Heart left ventricle (tissue), 16 donors: Measurements from ENCODE around the gene ZNF207. TPM values are rescaled to one million over a fixed set of nuclear protein-coding genes. Genes with fewer than 3 reads are reported as not detected.
"Not testable (repeated sequence)": the region's sequence is repeated elsewhere in the genome, so short reads cannot be mapped to it uniquely, and the experiment has no call there.

Experiments
- ATAC-seq, 4 donors: fragments of 200-7000 bp; cut with Tn5 transposase; one replicate each; pipeline ENCODE4 v1.9.1; 2020 to 2022; ENCODE audit warnings: moderate library complexity in 4 of 4, mild to moderate bottlenecking in 3 of 4, moderate number of reproducible peaks in 1 of 4
- DNase-seq, 5 donors: peaks; one replicate each; pipeline ENCODE4 v3.0.0-alpha.2; 2020
- H3K27ac ChIP-seq, 12 donors: fragments of 200-600 bp; sonication (generic) in 4 of 12; one replicate each; pipeline versions ENCODE4 v1.5.0 to v1.8.0; 2016 to 2022; ENCODE audit warnings: mild to moderate bottlenecking in 2 of 12
- H3K27me3 ChIP-seq, 9 donors: fragments of 200-600 bp; sonication (generic) in 2 of 9; one replicate each; pipeline versions ENCODE4 v1.5.1 to v1.8.0; 2016 to 2022; ENCODE audit warnings: mild to moderate bottlenecking in 3 of 9
- H3K36me3 ChIP-seq, 9 donors: fragments of 200-600 bp; sonication (generic) in 2 of 9; one replicate each; pipeline versions ENCODE4 v1.5.0 to v1.8.0; 2018 to 2022; ENCODE audit warnings: mild to moderate bottlenecking in 2 of 9
- H3K4me1 ChIP-seq, 12 donors: fragments of 200-600 bp; sonication (generic) in 4 of 12; one replicate each; pipeline versions ENCODE4 v1.5.0 to v1.8.0; 2016 to 2022; ENCODE audit warnings: mild to moderate bottlenecking in 3 of 12
- H3K4me3 ChIP-seq, 12 donors: fragments of 200-600 bp; sonication (generic) in 4 of 12; one replicate each; pipeline versions ENCODE4 v1.5.0 to v1.8.0; 2017 to 2022; ENCODE audit warnings: mild to moderate bottlenecking in 9 of 12, moderate library complexity in 4 of 12
- H3K9me3 ChIP-seq, 12 donors: fragments of 200-600 bp; sonication (generic) in 4 of 12; one replicate each; pipeline versions ENCODE4 v1.5.0 to v1.8.0; 2016 to 2022; ENCODE audit warnings: mild to moderate bottlenecking in 1 of 12
- POLR2A ChIP-seq, 2 donors: fragments of 450-650 bp; IDR thresholded peaks; one replicate each; pipeline ENCODE4 v1.6.1; 2017; ENCODE audit warnings: antibody characterized with exemption in 2 of 2, mild to moderate bottlenecking in 2 of 2, moderate library complexity in 2 of 2
- WGBS, 4 donors: extraction: QIAGEN DNeasy Blood & Tissue Kit in 2 of 4; methylation state at CpG; one replicate each; pipeline versions ENCODE4 v1.1.5 to v1.1.7; 2013 to 2018; 5-methylcytosine and 5-hydroxymethylcytosine counted together
- intact Hi-C, 10 donors: fragments of 100-400 bp; cut with DNase I; formaldehyde crosslinking; loops; one replicate each; pipeline versions ENCODE4 v1.11.1 to v1.14.2; 2022
- polyA plus RNA-seq, 2 donors: library from polyadenylated mRNA; stranded (reverse); fragments of 200-250 nt; gene quantifications; one replicate each; pipeline ENCODE4 v1.2.3, GENCODE V29; 2013
- total RNA-seq, 9 donors: library from RNA; depleted of rRNA in 2 of 9; stranded (reverse); fragments of >200 nt in 2 of 9; fragmentation: NEBNext Ultra II Directional in 3 of 9; extraction: Animal tissue kit (Norgen Biotek cat#: 25700) in 3 of 9; gene quantifications; one replicate each; pipeline versions ENCODE4 v1.1.0 to v1.2.4, GENCODE V29; 2016 to 2023
- TF ChIP-seq, protein P1 (sequence below), 12 donors: fragments of 200-600 bp; sonication (generic) in 4 of 12; IDR thresholded peaks; one replicate each; pipeline versions ENCODE4 v1.5.0 to v1.8.0; 2018 to 2022; ENCODE audit warnings: antibody characterized with exemption in 12 of 12, mild to moderate bottlenecking in 5 of 12
- donor health status: ischemic (EF 13 %, LVEDD 7.1; RV severe dilation, severe dysfunction).
- donor health status: healthy with polysubstance abuse.
- donor health status: DM: no; HTN: yes; CAD: no.
- donor health status: DM: no; HTN: no; CAD: no.
- donor health status: ischemic (EF 25% LVEDD 6.9; RV normal size, moderate dysfunction).
- donor health status: ischemic (EF 25% LVEDD 5.7; RV mildly dilated, moderate dysfunction).
- donor health status: healthy.
- donor health status: DM: yes; HTN: yes; CAD: no.
- donor health status: ischemic (EF 35%, LVEDD 5.7; RV mildly dilated, moderate dysfunction).
- donor health status: nonischemic (EF 11% LVEDD 7.7; RV severe dilation, severe dysfunction).
- donor health status: DM: yes; HTN: yes; CAD: no.
- donor health status: PGD.
- donor health status: ischemic (EF 29% LVEDD 5.4; RV normal size, mild dysfunction).
- donor health status: nonischemic (EF 23%, LVEDD 6.1; RV moderate dilation, normal function).

Gene ZNF207
- total and polyA plus RNA-seq, 11 donors, result 42.5 to 108 (median 72.1) TPM

DNA sequence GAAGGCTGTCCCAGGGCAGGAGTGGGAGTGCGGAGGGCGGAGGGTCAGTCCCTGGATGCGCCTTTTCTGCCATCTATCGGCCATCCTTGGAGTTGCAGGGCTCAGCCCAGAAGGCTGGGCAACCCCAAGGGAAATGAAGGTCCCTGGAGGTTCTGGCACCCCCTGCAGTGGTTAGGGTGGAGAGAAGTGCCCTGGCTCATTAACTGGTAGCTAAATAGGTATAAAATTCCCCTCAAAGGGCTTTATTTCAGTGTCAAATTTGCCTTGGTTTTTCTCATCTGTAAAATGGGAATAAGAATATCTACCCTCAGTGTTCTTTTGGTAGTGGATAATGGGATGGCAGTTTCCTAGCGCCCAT is 30.4 kb upstream of the ZNF207 start:
- Histone ChIP-seq H3K36me3 (no peaks in the 10 kb centered on the region), H3K9me3 (no peaks in the 10 kb centered on the region), H3K27ac (no peak overlapping the region), H3K27me3 (peaks cover 0 to 4% (median 0%) of the 10 kb centered on the region in 9 donors), H3K4me1 (peaks cover 0 to 12% (median 0%) of the 10 kb centered on the region in 12 donors), H3K4me3 (peak overlapping the region in 2 of 12 donors; percentile 12 to 42)
- ATAC-seq, result peak; percentile 76 to 96 (median 90)
- intact Hi-C loops, result loop anchor here (1.0 to 2.0 kb wide), 3 partner anchors 59 to 67 kb away; no protein-coding TSS in a partner anchor
- TF ChIP-seq POLR2A (IDR thresholded peaks at IDR 0.05), result no peak
- TF ChIP-seq, protein P1, sequence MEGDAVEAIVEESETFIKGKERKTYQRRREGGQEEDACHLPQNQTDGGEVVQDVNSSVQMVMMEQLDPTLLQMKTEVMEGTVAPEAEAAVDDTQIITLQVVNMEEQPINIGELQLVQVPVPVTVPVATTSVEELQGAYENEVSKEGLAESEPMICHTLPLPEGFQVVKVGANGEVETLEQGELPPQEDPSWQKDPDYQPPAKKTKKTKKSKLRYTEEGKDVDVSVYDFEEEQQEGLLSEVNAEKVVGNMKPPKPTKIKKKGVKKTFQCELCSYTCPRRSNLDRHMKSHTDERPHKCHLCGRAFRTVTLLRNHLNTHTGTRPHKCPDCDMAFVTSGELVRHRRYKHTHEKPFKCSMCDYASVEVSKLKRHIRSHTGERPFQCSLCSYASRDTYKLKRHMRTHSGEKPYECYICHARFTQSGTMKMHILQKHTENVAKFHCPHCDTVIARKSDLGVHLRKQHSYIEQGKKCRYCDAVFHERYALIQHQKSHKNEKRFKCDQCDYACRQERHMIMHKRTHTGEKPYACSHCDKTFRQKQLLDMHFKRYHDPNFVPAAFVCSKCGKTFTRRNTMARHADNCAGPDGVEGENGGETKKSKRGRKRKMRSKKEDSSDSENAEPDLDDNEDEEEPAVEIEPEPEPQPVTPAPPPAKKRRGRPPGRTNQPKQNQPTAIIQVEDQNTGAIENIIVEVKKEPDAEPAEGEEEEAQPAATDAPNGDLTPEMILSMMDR (IDR thresholded peaks at IDR 0.05), result peak; percentile 84 to 96 (median 94)
- WGBS, 4 donors, result 11 to 15% (median 13%) methylated on average over 5 of the region's 5 CpGs
- peak; percentile 70 to 86 (median 77) for DNase-seq

DNA sequence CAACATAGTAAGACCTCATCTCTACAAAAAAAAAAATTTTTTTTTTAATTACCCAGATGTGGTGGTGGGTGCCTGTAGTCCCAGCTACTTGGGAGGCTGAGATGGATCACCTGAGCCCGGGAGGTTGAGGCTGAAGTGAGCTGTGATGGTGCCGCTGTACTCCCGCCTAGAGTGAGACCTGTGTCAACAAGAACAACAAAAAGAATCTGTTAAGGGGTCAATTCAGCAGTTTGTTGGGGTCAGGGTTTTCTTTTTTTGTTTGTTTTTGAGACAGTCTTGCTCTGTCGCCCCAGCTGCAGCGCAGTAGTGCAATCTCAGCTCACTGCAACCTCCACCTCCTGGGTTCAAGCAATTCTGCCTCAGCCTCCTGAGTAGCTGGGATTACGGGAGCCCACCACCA is 29.9 kb upstream of the ZNF207 start:
- ATAC-seq, H3K9me3 ChIP-seq, intact Hi-C loops, DNase-seq, H3K27ac ChIP-seq, H3K36me3 ChIP-seq, H3K4me3 ChIP-seq, H3K27me3 ChIP-seq: not testable (repeated sequence)
- WGBS, 4 donors, result 85 to 94% (median 94%) methylated on average over 6 of the region's 6 CpGs
- H3K4me1 ChIP-seq, result peaks cover 0 to 13% (median 0%) of the 10 kb centered on the region in 12 donors

DNA sequence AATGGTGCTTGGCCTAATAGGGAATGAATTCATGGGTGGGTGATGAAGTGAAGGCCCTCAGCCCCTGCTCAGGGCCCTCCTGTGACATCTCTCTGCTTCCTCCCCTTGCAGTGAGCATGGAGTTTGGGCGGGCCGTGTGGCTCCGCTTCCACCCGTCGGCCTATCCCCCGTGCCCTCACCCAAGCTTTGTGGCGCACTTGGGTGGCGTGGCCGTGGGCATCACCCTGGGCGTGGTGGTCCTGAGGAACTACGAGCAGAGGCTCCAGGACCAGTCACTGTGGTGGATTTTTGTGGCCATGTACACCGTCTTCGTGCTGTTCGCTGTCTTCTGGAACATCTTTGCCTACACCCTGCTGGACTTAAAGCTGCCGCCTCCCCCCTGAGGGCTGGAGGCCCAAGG is 29.1 kb upstream of the ZNF207 start:
- peaks cover 0 to 4% (median 0%) of the 10 kb centered on the region in 9 donors for H3K27me3 ChIP-seq
- 90 to 97% (median 93%) methylated on average over 11 to 15 of the region's 15 CpGs for WGBS, 4 donors
- H3K9me3 ChIP-seq, result no peaks in the 10 kb centered on the region
- no peak overlapping the region for H3K27ac ChIP-seq
- intact Hi-C loops, result no loop called here
- no peak for ATAC-seq
- DNase-seq, result no peak
- H3K36me3 ChIP-seq, result no peaks in the 10 kb centered on the region
- no peak overlapping the region for H3K4me3 ChIP-seq
- no peak for TF ChIP-seq POLR2A (IDR thresholded peaks at IDR 0.05)
- TF ChIP-seq, protein P1 (IDR thresholded peaks at IDR 0.05), result no peak
- peaks cover 0 to 13% (median 0%) of the 10 kb centered on the region in 12 donors for H3K4me1 ChIP-seq

DNA sequence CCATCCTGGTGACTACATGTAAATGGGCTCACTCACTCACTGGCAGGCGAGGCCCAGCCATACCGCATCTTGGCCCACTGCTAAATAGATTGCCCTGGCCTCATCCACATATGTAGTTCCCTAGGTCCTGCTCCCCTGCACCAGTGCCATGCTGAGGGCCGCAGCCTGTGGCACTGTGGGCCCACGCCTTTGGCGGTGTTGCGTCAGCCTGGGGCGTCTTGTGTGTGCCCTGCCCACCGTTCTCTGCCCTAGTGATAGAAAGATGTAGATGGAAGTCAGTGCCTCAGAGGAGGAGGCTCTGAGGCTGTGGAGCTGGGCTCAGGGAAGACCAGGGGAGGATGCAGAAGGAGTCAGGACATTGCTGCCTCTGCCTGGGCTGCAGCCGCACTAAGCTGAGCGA is 26.9 kb upstream of the ZNF207 start:
- intact Hi-C loops, result no loop called here
- DNase-seq, result no peak

More for the DNA sequence above, 26.9 kb upstream of the ZNF207 start:
- Histone ChIP-seq H3K4me3 (no peak overlapping the region), H3K9me3 (no peaks in the 10 kb centered on the region), H3K27ac (no peak overlapping the region), H3K36me3 (no peaks in the 10 kb centered on the region), H3K4me1 (peaks cover 0 to 13% (median 0%) of the 10 kb centered on the region in 12 donors), H3K27me3 (no peaks in the 10 kb centered on the region)
- 92 to 94% (median 94%) methylated on average over 9 to 10 of the region's 10 CpGs for WGBS, 4 donors
- no peak for ATAC-seq
- TF ChIP-seq, protein P1 (IDR thresholded peaks at IDR 0.05), result no peak
- no peak for TF ChIP-seq POLR2A (IDR thresholded peaks at IDR 0.05)
